ENCODE data around the gene ELN.

- TF ChIP-seq CTCF (IDR thresholded peaks at IDR 0.05) (no peak), EP300 (IDR thresholded peaks at IDR 0.05) (no peak), POLR2A (IDR thresholded peaks at IDR 0.05) (no peak)
Measured at GRCh38 chr7:73995330-73995729, 32.6 kb upstream of the ELN start.
